SK-N-SH (cell line): ENCODE results near the gene SIM2.

Experiments
- CHD2 ChIP-seq: fragments of 150-350 bp; IDR thresholded peaks from 2 replicates; pipeline ENCODE4 v1.6.1; 2018; ENCODE audit warnings: low read length; ENCODE audit not compliant: partially characterized antibody
- CTCF ChIP-seq: fragments of 200-600 bp; sonication (generic); IDR thresholded peaks from 2 replicates; pipeline ENCODE4 v1.6.1; 2017; ENCODE audit warnings: antibody characterized with exemption, mild to moderate bottlenecking, moderate library complexity
- SIN3A ChIP-seq: IDR thresholded peaks from 2 replicates; pipeline ENCODE4 v1.6.1; 2012; ENCODE audit warnings: low read depth, mild to moderate bottlenecking, low read length, moderate library complexity, borderline replicate concordance
- TAF1 ChIP-seq: IDR thresholded peaks from 2 replicates; pipeline ENCODE4 v1.6.1; 2012; ENCODE audit warnings: low read depth, mild to moderate bottlenecking, low read length, moderate library complexity, borderline replicate concordance
- USF1 ChIP-seq: IDR thresholded peaks from 2 replicates; pipeline ENCODE4 v1.4.0; 2012; ENCODE audit warnings: low read depth, borderline replicate concordance

GRCh38 chr21:36700971-36701755 is 2.2 kb downstream of the SIM2 start:
- TF ChIP-seq CTCF (no peak), SIN3A (no peak), CHD2 (no peak), USF1 (no peak), TAF1 (no peak)
